K562 (cell line): ENCODE results near the gene SCFD2. TPM values are rescaled to one million over a fixed set of nuclear protein-coding genes. Genes with fewer than 3 reads are reported as not detected.

Source experiments
- ATAC-seq: fragments of 200-7000 bp; cut with Tn5 transposase; 3 replicates; pipeline ENCODE4 v1.9.1; 2020; ENCODE audit warnings: moderate library complexity
- BruUV-seq: library from RNA; stranded (reverse); fragments of 400-500 nt; replicated peaks from 2 replicates; lab custom pipeline; 2021; lab: Mats Ljungman, UMichigan
- CTCF ChIA-PET: fragments of 300-600 bp; formaldehyde crosslinking; extraction: SDS; loops from one replicate; lab custom pipeline; 2021; ENCODE audit warnings: low intra/inter-chr PET ratio; lab: Yijun Ruan, JAX
- POLR2A ChIA-PET: fragments of 300-600, 350-650 bp; sonication (Branson Sonifier 250); formaldehyde crosslinking; extraction: SDS; loops from one replicate; lab custom pipeline; 2021; ENCODE audit warnings: antibody characterized with exemption, inconsistent platforms; lab: Yijun Ruan, JAX
- DNase-seq, 4 experiments: peaks; one replicate each; pipeline versions ENCODE4 v3.0.0 to v3.0.0-alpha.2; 2011 to 2018; ENCODE audit warnings: low spot score in 3 of 4, mixed read lengths in 3 of 4; ENCODE audit errors: extremely low read depth in 1 of 4
- FAIRE-seq: peaks from 2 replicates; lab custom pipeline; 2011; peaks lifted over from hg19 to GRCh38; lab: Jason Lieb, UNC
- H2AFZ ChIP-seq: 2 replicates; pipeline ENCODE4 v1.6.0; 2011; ENCODE audit warnings: low read depth, low read length, control low read depth, inconsistent platforms
- H3K27ac ChIP-seq: fragments of 200-600 bp; 3 replicates; pipeline ENCODE4 v1.8.0; 2011; ENCODE audit warnings: low read depth, mild to moderate bottlenecking, control low read depth, inconsistent platforms, low read length, moderate library complexity, mixed read lengths; ENCODE audit errors: extremely low read depth
- H3K27me3 ChIP-seq, 2 experiments: fragments of 300-600 bp in 1 of 2; 2 replicates in 1 of 2; 3 replicates in 1 of 2; pipeline versions ENCODE4 v1.6.0 to v1.8.0; 2011; ENCODE audit warnings: inconsistent platforms in 2 of 2, low read length in 2 of 2, mild to moderate bottlenecking in 1 of 2, mixed read lengths in 1 of 2, moderate library complexity in 1 of 2; ENCODE audit not compliant: control insufficient read depth in 2 of 2, insufficient read depth in 2 of 2
- H3K36me3 ChIP-seq: fragments of 300-600 bp; 3 replicates; pipeline ENCODE4 v1.8.0; 2011; ENCODE audit warnings: mild to moderate bottlenecking, low read length, inconsistent platforms; ENCODE audit not compliant: control insufficient read depth, insufficient read depth
- H3K4me1 ChIP-seq, 2 experiments: fragments of 200-600 bp in 1 of 2; replicated peaks in 1 of 2; 2 replicates in 1 of 2; 3 replicates in 1 of 2; pipeline versions ENCODE4 v1.5.1 to v1.8.0; 2011; ENCODE audit warnings: inconsistent platforms in 2 of 2, low read length in 2 of 2, mild to moderate bottlenecking in 1 of 2, mixed read lengths in 1 of 2, moderate library complexity in 1 of 2; ENCODE audit not compliant: control insufficient read depth in 2 of 2, insufficient read depth in 2 of 2
- H3K4me2 ChIP-seq: 2 replicates; pipeline ENCODE4 v1.6.1; 2011; ENCODE audit warnings: low read length, control low read depth, inconsistent platforms, mixed read lengths; ENCODE audit not compliant: insufficient read depth
- H3K4me3 ChIP-seq: fragments of 200-600 bp; sonication (generic), shearing (Covaris generic); 2 replicates; pipeline ENCODE4 v1.5.1; 2016; ENCODE audit warnings: control low read depth, inconsistent platforms
- H3K79me2 ChIP-seq: fragments of 200-600 bp; 3 replicates; pipeline ENCODE4 v1.8.0; 2011; ENCODE audit warnings: low read length, inconsistent platforms; ENCODE audit not compliant: control insufficient read depth, insufficient read depth
- H3K9ac ChIP-seq, 2 experiments: 2 replicates each; pipeline versions ENCODE4 v1.6.0 to v1.6.1; 2011; ENCODE audit warnings: low read depth in 2 of 2, low read length in 2 of 2, control low read depth in 1 of 2, inconsistent platforms in 1 of 2, mild to moderate bottlenecking in 1 of 2, mixed read lengths in 1 of 2; ENCODE audit not compliant: insufficient read depth in 1 of 2
- H3K9me1 ChIP-seq: one replicate; pipeline ENCODE4 v1.6.0; 2011; ENCODE audit warnings: inconsistent platforms, mild to moderate bottlenecking, low read length, moderate library complexity; ENCODE audit not compliant: control insufficient read depth, insufficient read depth
- H3K9me3 ChIP-seq: replicated peaks from 2 replicates; pipeline ENCODE4 v1.5.1; 2011; ENCODE audit warnings: low read depth, low read length, inconsistent platforms; ENCODE audit not compliant: control insufficient read depth, insufficient read depth
- H4K20me1 ChIP-seq: replicated peaks from 2 replicates; pipeline ENCODE4 v1.6.1; 2011; ENCODE audit warnings: low read length, inconsistent platforms, mixed read lengths; ENCODE audit not compliant: control insufficient read depth, insufficient read depth
- CBFA2T3 ChIP-seq: fragments of 450-650 bp; IDR thresholded peaks from 2 replicates; pipeline ENCODE4 v1.6.1; 2017
- FOXK2 ChIP-seq, 2 experiments: fragments of 450-650 bp; IDR thresholded peaks in 1 of 2; conservative IDR thresholded peaks in 1 of 2; 2 replicates each; pipeline ENCODE4 v1.6.1; 2016; ENCODE audit warnings: low read depth in 2 of 2, mild to moderate bottlenecking in 1 of 2
- FOXM1 ChIP-seq, 2 experiments: fragments of 450-650 bp in 1 of 2; sonication (generic) in 1 of 2; formaldehyde crosslinking in 1 of 2; IDR thresholded peaks; 2 replicates each; pipeline versions ENCODE4 v1.6.1 to v1.9.0; 2017 to 2022; ENCODE audit warnings: low read depth in 2 of 2, mild to moderate bottlenecking in 2 of 2, missing genetic modification reagents in 1 of 2, moderate library complexity in 1 of 2
- ILF3 ChIP-seq: fragments of 450-650 bp; IDR thresholded peaks from 2 replicates; pipeline ENCODE4 v1.6.1; 2018; ENCODE audit warnings: antibody characterized with exemption, mild to moderate bottlenecking, moderate library complexity, borderline replicate concordance
- NUFIP1 ChIP-seq: fragments of 450-650 bp; IDR thresholded peaks from 2 replicates; pipeline ENCODE4 v1.6.1; 2018; ENCODE audit not compliant: partially characterized antibody
- RB1 ChIP-seq: fragments of 450-650 bp; IDR thresholded peaks from 2 replicates; pipeline ENCODE4 v1.6.1; 2017; ENCODE audit warnings: low read depth, mild to moderate bottlenecking
- SMARCC2 ChIP-seq: fragments of 450-650 bp; IDR thresholded peaks from 2 replicates; pipeline ENCODE4 v1.6.1; 2017; ENCODE audit warnings: antibody characterized with exemption, moderate library complexity, mild to moderate bottlenecking, low read depth
- SOX6 ChIP-seq: fragments of 450-650 bp; IDR thresholded peaks from 2 replicates; pipeline ENCODE4 v1.6.1; 2014; ENCODE audit warnings: mild to moderate bottlenecking
- TCFL5 ChIP-seq: fragments of 250-450 bp; sonication (Bioruptor Pico); conservative IDR thresholded peaks from 2 replicates; pipeline ENCODE4 v1.6.1; 2021; ENCODE audit warnings: mild to moderate bottlenecking, moderate library complexity, matching md5 sums
- WGBS: fragments of 100-300 bp; shearing (Covaris generic); methylation state at CpG from one replicate; pipeline ENCODE4 v1.1.6; 2016; ENCODE audit warnings: low coverage, mixed read lengths; ENCODE audit not compliant: insufficient coverage; ENCODE audit errors: missing lambda C conversion rate; 5-methylcytosine and 5-hydroxymethylcytosine counted together
- in situ Hi-C: fragments of 300-500 bp; cut with MboI; formaldehyde crosslinking; loops from 4 replicates; pipeline ENCODE4 v1.15.0; 2018; ENCODE audit warnings: inconsistent platforms, mixed read lengths
- intact Hi-C: fragments of 100-400 bp; cut with micrococcal nuclease; formaldehyde crosslinking; loops from 2 replicates; pipeline ENCODE4 v1.14.2; 2022
- polyA plus RNA-seq, 8 experiments: library from polyadenylated mRNA; depleted of rRNA in 4 of 8; stranded (reverse) in 5 of 8; unstranded in 3 of 8; fragments of >200 nt; fragmentation: Nextera tagmentation in 2 of 8; fragmentation: Illumina TruSeq in 1 of 8; extraction: Ambion mirVana in 2 of 8; extraction: Trizol in 1 of 8; gene quantifications; 2 replicates each; pipeline versions ENCODE4 v1.2.1 to v1.2.3, GENCODE V29; 2011 to 2014; ENCODE audit warnings: inconsistent platforms in 1 of 8, missing spikeins in 1 of 8
- total RNA-seq, 7 experiments: library from RNA; depleted of rRNA in 6 of 7; stranded (reverse); fragments of >200 nt in 6 of 7; fragmentation: Illumina TruSeq in 2 of 7; extraction: Trizol in 2 of 7; gene quantifications; 2 replicates each; pipeline versions ENCODE4 v1.2.1 to v1.2.3, GENCODE V29; 2011 to 2021; ENCODE audit warnings: low replicate concordance in 1 of 7

Gene SCFD2
- total and polyA plus RNA-seq, 9 of the 15 experiments (the other 6 are each of a cell fraction or from before 2014, with no cell fraction given): 5.7 to 30.3 (median 22.8) TPM

- intact Hi-C loops: no loop called here
- Histone ChIP-seq H3K4me1 (no peaks in the 10 kb centered on the region), H3K9me1 (no peaks in the 10 kb centered on the region), H3K9ac (no peak overlapping the region), H3K9me3 (no peaks in the 10 kb centered on the region), H3K27me3 (no peaks in the 10 kb centered on the region), H3K4me2 (no peak overlapping the region), H3K27ac (no peak overlapping the region), H2AFZ (no peak overlapping the region), H3K36me3 (no peaks in the 10 kb centered on the region), H3K79me2 (no peaks in the 10 kb centered on the region), H4K20me1 (no peaks in the 10 kb centered on the region), H3K4me3 (no peak overlapping the region)
- BruUV-seq: no TSS peak
- ChIA-PET CTCF (no interaction called here), POLR2A (interaction anchor here (0.5 kb wide), 1 partner anchor 22 kb away, joined by 4 read pairs; no protein-coding TSS in a partner anchor)
- DNase-seq (no peak), ATAC-seq (no peak), FAIRE-seq (no peak)
- TF ChIP-seq ILF3 (no peak), FOXK2 (conservative IDR thresholded peaks at IDR 0.05 in 1 of 2, IDR thresholded peaks at IDR 0.05 in 1 of 2; ENCODE audit: low read depth in 2 of 2) (no peak), CBFA2T3 (no peak), SOX6 (no peak), RB1 (no peak), NUFIP1 (no peak), FOXM1 (IDR thresholded peaks at IDR 0.05; ENCODE audit: low read depth) (no peak), FOXM1 (CRISPR knock-in tag; IDR thresholded peaks at IDR 0.05; ENCODE audit: low read depth) (no peak), SMARCC2 (no peak), TCFL5 (CRISPR knock-in tag) (no peak)
- in situ Hi-C loops: no loop called here
- WGBS: 38% methylated on average over 4 of the region's 4 CpGs
These were observed 315.5 kb downstream of the SCFD2 start for GRCh38 chr4:53050361-53050774.
